ENCODE measurements around the gene DST. TPM values are rescaled to one million over a fixed set of nuclear protein-coding genes. Genes with fewer than 3 reads are reported as not detected.

Gene DST
- total and polyA plus RNA-seq, 2 of the 8 experiments (the other 6 are each of a cell fraction or from before 2014, with no cell fraction given), result 49.4 to 116 TPM

- Histone ChIP-seq H2AK5ac (ENCODE audit: low read depth, low read length) (no peak overlapping the region), H2BK20ac (ENCODE audit: low read length) (no peak overlapping the region), H3K27ac (ENCODE audit: low read depth, low read length) (no peak overlapping the region), H3K14ac (ENCODE audit: insufficient read length) (no peak overlapping the region), H2BK5ac (ENCODE audit: low read depth, low read length) (no peak overlapping the region), H3K4me1 (replicated peaks in 1 of 4; ENCODE audit: control insufficient read depth in 3 of 4, insufficient read depth in 4 of 4, low read length in 3 of 4) (no peaks in the 10 kb centered on the region), H4K8ac (ENCODE audit: extremely low read depth, insufficient read depth, low read length) (no peak overlapping the region), H3K56ac (replicated peaks; ENCODE audit: insufficient read length, low read depth, low read length) (no peak overlapping the region), H3K23me2 (ENCODE audit: low read depth, low read length) (0 out of 2 replicates have a peak, but pooled peaks cover 2% of the 10 kb centered on the region), H2BK12ac (ENCODE audit: low read depth, low read length) (no peak overlapping the region), H2BK15ac (ENCODE audit: low read length) (no peak overlapping the region), H3K4ac (replicated peaks; ENCODE audit: insufficient read length, low read depth, low read length) (no peak overlapping the region), H3K36me3 (ENCODE audit: control insufficient read depth in 2 of 4, insufficient read depth in 4 of 4, low read length in 3 of 4) (peaks cover 2 to 11% (median 7%) of the 10 kb centered on the region in 4 experiments; a peak in 6 of 8 replicates), H3K18ac (ENCODE audit: extremely low read depth, low read length) (no peak overlapping the region), H3K23ac (ENCODE audit: insufficient read length) (no peak overlapping the region), H3K79me1 (ENCODE audit: low read depth, low read length) (no peaks in the 10 kb centered on the region), H3K79me2 (ENCODE audit: control insufficient read depth in 1 of 2, insufficient read depth in 2 of 2, low read length in 2 of 2) (peaks cover 0 to 10% of the 10 kb centered on the region in 2 experiments; a peak in 1 of 4 replicates), H3K4me2 (ENCODE audit: insufficient read depth in 1 of 2, low read depth in 2 of 2, low read length in 2 of 2) (no peak overlapping the region), H3K4me3 (ENCODE audit: extremely low read depth in 1 of 4, insufficient read depth in 2 of 4, low read depth in 3 of 4, low read length in 4 of 4) (no peak overlapping the region), H3K27me3 (replicated peaks in 1 of 4; ENCODE audit: control insufficient read depth in 3 of 4, extremely low read depth in 1 of 4, insufficient read depth in 3 of 4, low read length in 3 of 4) (no peaks in the 10 kb centered on the region), H2AFZ (ENCODE audit: low read length) (no peak overlapping the region), H4K20me1 (replicated peaks in 1 of 2; ENCODE audit: control insufficient read depth in 1 of 2, insufficient read depth in 2 of 2, low read length in 2 of 2) (peaks cover 0 to 2% of the 10 kb centered on the region in 2 experiments), H3K9ac (replicated peaks in 1 of 4; ENCODE audit: extremely low read depth in 1 of 4, low read depth in 3 of 4, low read length in 3 of 4) (no peak overlapping the region), H4K5ac (ENCODE audit: insufficient read length, low read depth, low read length) (no peak overlapping the region), H2BK120ac (replicated peaks; ENCODE audit: low read depth, low read length) (no peak overlapping the region), H4K91ac (replicated peaks; ENCODE audit: insufficient read length, low read length) (no peak overlapping the region), H3K9me3 (ENCODE audit: insufficient read depth in 2 of 2, low read depth in 1 of 2, low read length in 1 of 2) (no peaks in the 10 kb centered on the region)
- FAIRE-seq (no peak), DNase-seq (ENCODE audit: low read depth in 1 of 2, low spot score in 2 of 2) (no peak)
- 86% methylated on average over 1 of the region's 1 CpG; no CpG with 5 or more reads in 1 of the 2 experiments for WGBS, 2 experiments (ENCODE audit: extremely low coverage in 1 of 2, insufficient coverage in 1 of 2, insufficient read length in 1 of 2, insufficient replicate concordance in 2 of 2, low coverage in 1 of 2, low lambda C conversion rate in 2 of 2, missing lambda C conversion rate in 1 of 2)
- ChIA-PET CTCF (ENCODE audit: partially characterized antibody) (interaction anchor here (0.8 to 1.7 kb wide), 6 partner anchors 18 to 70 kb away, joined by 3 to 9 read pairs (median 4); no protein-coding TSS in a partner anchor), POLR2A (ENCODE audit: partially characterized antibody) (no interaction called here)
- TF ChIP-seq RNF2 (IDR thresholded peaks at IDR 0.05; ENCODE audit: borderline replicate concordance, low read depth, low read length, missing control alignments, poor library complexity, severe bottlenecking) (no peak), HDAC6 (IDR thresholded peaks at IDR 0.05; ENCODE audit: low read depth, low read length) (no peak), YY1 (IDR thresholded peaks at IDR 0.05; ENCODE audit: low read depth, low read length) (no peak), KDM4A (IDR thresholded peaks at IDR 0.05; ENCODE audit: low read depth, low read length, severe bottlenecking) (no peak), USF2 (IDR thresholded peaks at IDR 0.05; ENCODE audit: low read length) (no peak), POLR2A (IDR thresholded peaks at IDR 0.05; ENCODE audit: control extremely low read depth in 1 of 2, low read depth in 2 of 2, low read length in 2 of 2) (no peak), SIN3A (conservative IDR thresholded peaks at IDR 0.05 in 1 of 2, IDR thresholded peaks at IDR 0.05 in 1 of 2; ENCODE audit: low read depth in 1 of 2, low read length in 2 of 2) (no peak), CEBPB (IDR thresholded peaks at IDR 0.05; ENCODE audit: low read depth, low read length) (no peak), FOSL1 (IDR thresholded peaks at IDR 0.05; ENCODE audit: insufficient read depth, low read depth, low read length) (no peak), TBP (IDR thresholded peaks at IDR 0.05; ENCODE audit: low read depth, low read length) (no peak), NANOG (IDR thresholded peaks at IDR 0.05; ENCODE audit: insufficient read depth, low read depth, low read length, poor library complexity, severe bottlenecking) (no peak), EP300 (IDR thresholded peaks at IDR 0.05; ENCODE audit: borderline replicate concordance in 1 of 2, low read depth in 2 of 2, low read length in 2 of 2) (no peak)
These were observed 95.0 kb downstream of the DST start for GRCh38 chr6:56547687-56548086.
